ENCODE results near the gene MEGF8.

DNA sequence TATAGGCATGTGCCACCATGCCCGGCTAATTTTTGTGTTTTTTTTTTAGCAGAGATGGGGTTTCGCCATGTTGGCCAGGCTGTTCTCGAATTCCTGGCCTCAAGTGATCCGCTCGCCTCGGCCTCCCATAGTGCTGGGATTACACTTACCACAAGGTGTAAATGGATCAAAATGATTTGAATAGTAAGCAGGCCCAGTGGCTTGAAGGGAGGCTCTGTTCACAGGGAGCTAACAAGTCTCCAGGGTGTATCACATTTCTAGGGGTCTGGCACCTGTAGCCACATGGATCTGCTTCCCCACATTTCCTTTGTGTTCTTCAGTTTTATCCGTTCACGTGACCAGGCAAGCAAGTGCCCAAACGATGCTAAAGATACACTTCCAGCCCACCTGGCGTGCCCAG is 78.2 kb downstream of the MEGF8 start:
- TF ChIP-seq, protein P1, sequence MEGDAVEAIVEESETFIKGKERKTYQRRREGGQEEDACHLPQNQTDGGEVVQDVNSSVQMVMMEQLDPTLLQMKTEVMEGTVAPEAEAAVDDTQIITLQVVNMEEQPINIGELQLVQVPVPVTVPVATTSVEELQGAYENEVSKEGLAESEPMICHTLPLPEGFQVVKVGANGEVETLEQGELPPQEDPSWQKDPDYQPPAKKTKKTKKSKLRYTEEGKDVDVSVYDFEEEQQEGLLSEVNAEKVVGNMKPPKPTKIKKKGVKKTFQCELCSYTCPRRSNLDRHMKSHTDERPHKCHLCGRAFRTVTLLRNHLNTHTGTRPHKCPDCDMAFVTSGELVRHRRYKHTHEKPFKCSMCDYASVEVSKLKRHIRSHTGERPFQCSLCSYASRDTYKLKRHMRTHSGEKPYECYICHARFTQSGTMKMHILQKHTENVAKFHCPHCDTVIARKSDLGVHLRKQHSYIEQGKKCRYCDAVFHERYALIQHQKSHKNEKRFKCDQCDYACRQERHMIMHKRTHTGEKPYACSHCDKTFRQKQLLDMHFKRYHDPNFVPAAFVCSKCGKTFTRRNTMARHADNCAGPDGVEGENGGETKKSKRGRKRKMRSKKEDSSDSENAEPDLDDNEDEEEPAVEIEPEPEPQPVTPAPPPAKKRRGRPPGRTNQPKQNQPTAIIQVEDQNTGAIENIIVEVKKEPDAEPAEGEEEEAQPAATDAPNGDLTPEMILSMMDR (IDR thresholded peaks at IDR 0.05; ENCODE audit: low read depth, low read length), result no peak
- TF ChIP-seq EZH2phosphoT487 (IDR thresholded peaks at IDR 0.05; ENCODE audit: low read depth), result no peak
